ENCODE data around the gene P2RX7.

P2RX7 gene

GRCh38 chr12:121111684-121112083 lies 21.0 kb upstream of the P2RX7 start:
- no peak for DNase-seq

GRCh38 chr12:121112496-121112895 lies 20.2 kb upstream of the P2RX7 start:
- no peak for DNase-seq

GRCh38 chr12:121113057-121113456 lies 19.6 kb upstream of the P2RX7 start:
- no peak for DNase-seq

- no peak for DNase-seq
Observed at GRCh38 chr12:121114019-121114639, 18.5 kb upstream of the P2RX7 start.

- no peak for DNase-seq
Observed at GRCh38 chr12:121114806-121115205, 17.9 kb upstream of the P2RX7 start.

- DNase-seq, result no peak
Observed at GRCh38 chr12:121115530-121115929, 17.1 kb upstream of the P2RX7 start.

GRCh38 chr12:121116318-121117225 lies 16.1 kb upstream of the P2RX7 start:
- no peak for DNase-seq

GRCh38 chr12:121117226-121117777 lies 15.4 kb upstream of the P2RX7 start:
- no peak for DNase-seq

- DNase-seq, result no peak
Observed at GRCh38 chr12:121120323-121120722, 12.4 kb upstream of the P2RX7 start.

GRCh38 chr12:121120989-121121755 lies 11.5 kb upstream of the P2RX7 start:
- no peak for DNase-seq

GRCh38 chr12:121121805-121122204 lies 10.9 kb upstream of the P2RX7 start:
- no peak for DNase-seq

- no peak for DNase-seq
Observed at GRCh38 chr12:121123488-121123887, 9.2 kb upstream of the P2RX7 start.

GRCh38 chr12:121124402-121125109 lies 8.1 kb upstream of the P2RX7 start:
- DNase-seq, result no peak

- no peak for DNase-seq
Observed at GRCh38 chr12:121127501-121127900, 5.2 kb upstream of the P2RX7 start.

GRCh38 chr12:121128908-121129810 lies 3.5 kb upstream of the P2RX7 start:
- DNase-seq, result no peak

GRCh38 chr12:121129811-121130147 lies 2.9 kb upstream of the P2RX7 start:
- no peak for DNase-seq

GRCh38 chr12:121130866-121131373 lies 1.8 kb upstream of the P2RX7 start:
- no peak for DNase-seq

- DNase-seq, result no peak
Observed at GRCh38 chr12:121131941-121132341, 735 bp upstream of the P2RX7 start.

- DNase-seq, result no peak
Observed at GRCh38 chr12:121133838-121134237, 1.2 kb downstream of the P2RX7 start.

GRCh38 chr12:121135320-121135719 lies 2.6 kb downstream of the P2RX7 start:
- no peak for DNase-seq

- DNase-seq, result no peak
Observed at GRCh38 chr12:121137512-121137911, 4.8 kb downstream of the P2RX7 start.

Data from NCI-H1092 (cell line).